Glomerular visceral epithelial cell (primary cell): ENCODE measurements around the gene TBC1D22A.

Experiments
- DNase-seq: peaks from one replicate; pipeline ENCODE4 v3.0.0-alpha.2; 2016; ENCODE audit errors: extremely low spot score

The TBC1D22A gene

DNA sequence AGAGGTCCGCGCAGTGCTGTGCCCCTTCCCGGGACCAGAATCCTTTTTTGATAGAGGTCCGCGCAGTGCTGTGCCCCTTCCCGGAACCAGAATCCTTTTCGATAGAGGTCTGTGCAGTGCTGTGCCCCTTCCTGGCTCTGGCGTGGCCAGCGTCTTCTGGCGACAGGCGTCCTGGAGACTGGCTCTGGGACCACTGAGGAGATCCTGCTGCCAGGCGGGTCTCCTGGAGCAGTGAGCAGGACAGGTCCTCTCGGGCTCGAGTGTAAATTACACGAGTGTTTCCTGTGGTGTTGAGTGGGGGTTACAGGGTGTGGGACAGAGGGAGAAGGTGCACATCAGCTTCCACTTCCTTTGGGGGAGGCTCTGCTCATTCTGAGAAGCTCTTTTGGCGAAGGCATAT is 98.1 kb downstream of the TBC1D22A start:
- no peak for DNase-seq

DNA sequence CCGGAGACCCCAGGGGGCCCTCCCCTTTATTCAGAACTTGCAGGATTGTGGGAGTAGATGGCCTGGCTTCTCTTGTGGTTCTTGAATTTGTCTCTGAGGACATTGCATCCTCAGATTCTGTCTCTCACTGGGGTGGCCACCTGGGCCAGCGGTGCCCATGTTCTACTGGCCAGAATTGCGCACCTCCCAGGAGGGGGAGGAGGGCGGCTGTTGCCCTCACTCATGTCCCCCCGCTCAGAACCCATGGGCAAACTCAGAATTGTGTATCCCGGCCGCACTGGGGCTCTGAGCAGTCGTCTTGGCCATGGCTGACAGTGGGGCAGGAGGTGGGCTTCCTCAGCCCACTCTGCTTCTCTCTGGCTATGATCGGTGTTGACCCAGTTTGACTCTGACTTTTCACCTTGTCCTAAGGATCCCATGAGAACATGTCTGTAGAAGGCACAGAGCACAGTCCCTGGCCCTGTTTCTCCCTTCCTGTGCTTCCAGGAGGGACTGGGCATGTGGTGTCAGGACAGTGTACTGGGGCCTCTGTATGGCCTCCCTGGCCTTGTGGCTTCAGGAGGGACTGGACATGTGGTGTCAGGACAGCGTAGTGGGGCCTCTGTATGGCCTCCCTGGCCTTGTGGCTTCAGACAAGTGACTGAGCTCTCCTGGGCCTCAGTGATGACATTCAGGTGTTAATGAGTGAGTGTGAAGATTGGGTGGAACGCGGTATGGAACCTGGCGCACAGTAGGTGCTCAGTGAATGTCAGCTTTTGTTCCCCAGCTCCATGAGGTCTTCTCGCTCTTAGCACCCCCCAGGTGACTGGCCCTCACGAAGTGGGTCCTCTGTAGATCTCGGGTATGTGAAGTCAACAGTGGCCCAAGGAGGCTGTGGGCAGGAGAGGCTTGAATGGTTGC is 99.3 kb downstream of the TBC1D22A start:
- no peak for DNase-seq

DNA sequence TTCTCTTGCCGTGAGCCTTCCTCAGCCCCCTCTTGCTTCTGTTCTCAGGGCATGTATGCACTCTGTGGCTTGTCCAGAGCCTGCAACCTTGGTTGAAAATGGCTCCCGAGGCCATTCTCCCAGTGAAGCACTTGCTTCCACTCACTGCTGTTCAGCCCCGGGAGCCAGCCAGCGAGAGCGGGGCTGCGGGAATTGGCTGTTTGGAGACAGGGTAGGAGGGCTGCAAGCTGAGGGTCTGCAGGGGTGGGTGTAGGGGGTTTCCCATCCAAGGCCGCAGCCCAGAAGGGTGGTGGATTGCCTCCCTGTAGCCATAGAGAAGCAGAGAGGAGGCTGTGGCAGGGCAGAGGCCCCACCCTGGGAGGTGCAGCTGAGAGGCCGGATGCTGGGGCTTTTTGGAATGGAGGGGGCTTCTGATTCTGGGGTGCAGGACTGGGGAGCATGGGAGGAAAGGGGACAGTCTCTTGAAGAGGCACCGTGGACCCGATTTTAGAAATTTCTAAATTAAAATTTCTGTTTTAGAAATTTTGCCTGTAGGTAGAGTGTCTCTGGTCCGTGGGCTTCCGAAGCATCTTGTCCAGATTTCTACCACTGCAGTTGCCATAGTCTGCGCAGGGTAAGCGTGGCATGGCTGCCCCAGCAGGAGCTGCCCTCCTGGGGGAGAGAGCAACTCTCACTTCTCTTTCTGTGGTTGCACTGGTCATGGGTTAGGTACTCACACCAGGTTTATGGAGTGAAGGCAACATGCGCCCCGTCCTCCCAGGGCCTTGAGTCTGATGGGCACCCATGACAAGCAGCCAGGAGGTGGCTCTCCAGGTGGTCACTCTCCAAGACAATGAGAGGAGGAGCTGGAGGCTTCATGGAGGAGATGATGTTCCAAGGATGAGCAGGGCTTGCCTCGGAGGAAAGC is 100.2 kb downstream of the TBC1D22A start:
- DNase-seq: no peak

DNA sequence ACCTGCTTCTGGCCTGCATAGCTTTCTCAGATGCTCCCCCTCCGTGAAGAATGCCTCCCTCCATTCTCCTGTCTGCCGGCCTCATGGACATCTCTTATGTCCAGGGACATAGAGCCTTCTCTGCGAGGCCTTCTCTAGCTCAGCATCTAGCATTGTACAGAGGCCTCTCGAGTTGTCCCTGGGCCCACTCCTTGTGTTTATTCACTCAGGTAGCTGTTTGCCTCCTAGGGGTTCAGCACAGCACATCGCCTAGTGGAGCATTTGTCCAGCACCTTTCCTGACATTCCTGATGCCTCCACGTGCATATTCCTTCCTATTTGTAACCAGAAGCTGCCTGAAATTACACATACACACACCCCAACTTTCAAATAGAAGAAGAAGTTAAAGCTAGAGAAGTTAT is 101.3 kb downstream of the TBC1D22A start:
- no peak for DNase-seq

DNA sequence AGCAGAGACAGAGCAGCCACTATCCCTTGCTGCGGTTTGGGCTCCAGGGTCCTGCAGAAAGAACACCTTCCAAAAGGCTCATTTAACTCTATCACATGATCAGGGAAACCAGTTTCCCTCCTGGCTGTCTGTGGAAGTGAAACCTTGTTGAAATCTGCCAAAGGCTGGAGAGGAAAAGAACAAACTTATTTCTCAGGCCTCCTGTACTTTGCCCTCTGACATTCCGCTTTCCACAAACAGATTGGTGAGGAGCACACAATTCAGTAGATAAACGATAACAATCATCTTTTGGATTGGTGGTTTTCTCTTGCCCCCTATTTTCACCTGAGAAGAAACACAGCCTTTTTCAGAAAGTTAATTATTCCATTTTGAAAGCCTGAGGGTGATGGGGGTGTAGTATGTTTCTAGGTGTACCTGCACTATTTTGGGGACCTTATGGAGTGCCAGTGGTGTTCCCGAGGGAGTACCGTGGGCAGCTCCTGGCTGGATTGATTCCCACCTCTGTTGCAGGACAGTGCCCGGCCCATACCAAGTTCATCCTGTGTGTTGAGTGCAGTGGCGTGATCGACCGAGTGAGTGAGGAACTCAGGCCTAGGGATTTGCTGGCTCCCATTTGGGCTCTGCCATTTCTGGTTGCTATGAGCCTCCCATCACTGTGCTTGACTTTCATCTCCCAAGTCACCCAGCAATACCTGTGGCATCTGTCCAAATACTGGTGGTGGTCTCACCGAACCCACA is 102.0 kb downstream of the TBC1D22A start:
- no peak for DNase-seq

DNA sequence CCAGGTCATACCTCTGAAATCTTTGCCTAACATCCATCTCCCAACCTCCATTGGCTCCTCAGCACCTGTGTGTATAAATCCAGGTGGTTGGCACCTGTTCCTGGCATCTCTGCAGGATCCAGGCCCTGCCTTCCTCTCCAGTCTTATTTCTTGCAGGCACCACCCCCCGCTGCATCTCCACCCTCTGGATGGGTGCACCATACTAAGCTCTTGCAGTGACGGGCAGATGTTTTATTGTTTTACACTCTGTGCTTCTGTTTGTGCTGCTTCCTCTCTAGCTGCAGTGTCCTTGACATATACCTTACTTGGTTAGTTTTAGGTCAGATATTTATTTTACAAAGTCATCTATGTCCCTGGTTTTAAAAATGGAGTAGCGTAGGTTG is 102.6 kb downstream of the TBC1D22A start:
- DNase-seq: no peak

DNA sequence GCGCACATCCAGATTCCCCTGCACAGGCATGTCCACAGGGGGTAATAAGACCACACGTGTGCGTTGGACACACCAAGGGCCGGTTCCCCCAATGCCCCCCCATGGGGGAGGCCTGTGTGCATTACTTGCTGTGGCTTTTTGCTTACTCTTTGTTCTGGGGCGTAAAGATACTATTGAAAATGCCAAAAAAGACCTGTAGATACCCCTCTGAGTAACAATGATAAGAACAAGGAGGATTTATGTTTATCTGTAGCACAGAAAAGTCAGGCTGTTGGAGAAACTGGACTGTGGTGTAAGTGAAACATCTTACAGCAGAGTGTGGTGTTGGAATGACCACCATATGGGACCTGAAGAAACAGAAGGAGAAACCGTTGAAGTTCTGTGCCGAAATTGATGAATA is 103.2 kb downstream of the TBC1D22A start:
- DNase-seq: no peak

DNA sequence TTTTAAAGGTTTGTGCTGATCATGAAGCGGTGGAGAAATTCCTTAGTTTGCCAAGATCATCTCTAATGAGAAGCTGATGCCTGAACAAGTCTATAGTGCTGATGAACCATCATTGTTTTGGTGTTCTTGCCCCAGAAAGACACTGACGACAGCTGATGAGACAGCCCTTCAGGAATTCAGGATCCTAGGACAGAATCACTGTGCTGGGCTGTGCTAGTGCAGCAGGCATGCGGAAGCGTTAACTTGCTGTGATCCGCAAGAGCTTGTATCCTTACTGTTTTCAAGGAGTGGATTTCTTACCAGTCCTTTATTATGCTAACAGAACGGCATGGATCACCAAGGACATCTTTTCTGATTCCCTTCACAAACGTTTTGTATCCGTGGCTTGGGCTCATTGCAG is 104.1 kb downstream of the TBC1D22A start:
- peak; percentile 65 for DNase-seq

DNA sequence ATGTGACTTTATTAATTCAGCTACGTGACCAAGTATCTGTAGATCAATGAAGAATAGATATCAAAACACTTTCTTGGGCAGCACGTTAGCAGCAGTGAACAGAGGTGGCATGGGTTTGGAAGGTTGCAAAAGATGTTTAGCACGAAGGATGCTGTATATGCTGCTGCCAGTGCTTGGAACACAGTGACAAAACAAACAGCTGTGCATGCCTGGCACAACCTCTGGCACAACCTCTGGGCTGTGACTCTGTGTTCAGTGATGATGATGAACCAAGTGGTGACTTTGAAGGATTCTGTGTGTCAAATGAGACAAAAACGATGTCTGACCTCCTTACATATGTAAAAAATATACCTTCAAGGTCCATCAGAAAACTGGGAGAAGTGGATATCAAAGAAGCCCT is 104.7 kb downstream of the TBC1D22A start:
- no peak for DNase-seq

DNA sequence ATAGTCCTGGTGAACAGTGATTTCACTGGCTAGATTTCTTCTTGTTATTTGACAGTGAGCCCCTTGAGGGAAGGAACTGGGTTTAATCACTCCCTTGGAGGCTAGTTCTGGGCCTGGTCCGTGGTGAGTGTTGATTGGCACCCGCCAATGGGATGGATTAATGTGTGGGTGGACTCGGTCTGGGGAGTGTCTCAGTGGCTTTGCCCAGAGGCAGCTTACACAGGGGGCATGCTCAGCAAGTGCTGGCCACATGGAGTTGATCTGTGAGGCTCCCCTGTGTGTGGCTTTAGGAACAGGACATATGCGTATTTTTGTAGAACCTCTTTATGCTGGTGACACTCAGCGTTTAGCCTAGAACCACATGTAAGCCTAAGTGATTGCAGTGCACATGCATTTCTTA is 106.9 kb downstream of the TBC1D22A start:
- DNase-seq: no peak

DNA sequence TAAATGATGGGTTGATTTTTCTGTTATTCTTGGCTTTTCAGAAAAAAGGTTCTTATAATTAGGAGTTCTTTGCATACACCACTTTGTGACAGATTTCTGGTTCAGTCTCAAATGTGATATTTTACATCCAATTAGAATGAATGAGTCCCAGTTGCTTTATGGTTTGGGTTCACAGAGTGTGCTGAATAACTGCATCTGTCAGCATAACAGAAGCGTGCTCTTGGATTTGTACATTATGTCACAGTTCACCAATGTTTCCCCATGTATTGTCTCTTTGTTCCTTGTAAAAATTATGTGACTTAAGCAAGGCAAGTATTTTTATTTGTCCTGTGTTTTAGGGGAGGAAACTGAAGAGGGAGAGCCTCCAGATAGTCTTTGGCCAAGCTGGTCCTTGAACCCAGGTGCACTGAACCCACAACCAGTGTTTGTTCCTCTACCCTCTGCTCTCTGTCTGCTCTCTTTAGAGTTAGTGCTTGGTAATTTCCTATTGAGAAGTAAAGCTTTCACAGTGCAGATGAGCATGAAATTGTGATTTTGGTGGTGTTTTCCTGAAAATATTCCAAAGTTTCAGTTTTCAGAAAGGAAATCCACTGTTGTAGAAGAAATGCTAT is 107.5 kb downstream of the TBC1D22A start:
- no peak for DNase-seq

DNA sequence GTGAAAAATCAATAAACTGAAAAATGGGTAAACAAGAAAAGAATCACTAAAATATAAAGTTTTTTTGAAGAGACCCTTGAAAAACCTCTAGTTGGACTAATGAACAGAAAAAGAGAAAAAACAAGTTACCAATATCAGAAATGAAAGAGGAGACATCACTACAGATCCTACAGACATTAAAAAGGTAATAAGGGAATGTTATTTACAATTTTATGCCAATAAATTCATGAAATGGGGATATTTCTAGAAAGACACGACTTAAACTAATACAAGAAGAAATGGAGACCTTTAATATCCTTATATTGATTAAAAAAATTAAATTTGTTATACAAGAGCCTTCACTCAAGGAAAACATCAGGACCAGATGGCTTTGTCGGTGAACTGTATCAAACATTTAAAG is 109.4 kb downstream of the TBC1D22A start:
- no peak for DNase-seq

DNA sequence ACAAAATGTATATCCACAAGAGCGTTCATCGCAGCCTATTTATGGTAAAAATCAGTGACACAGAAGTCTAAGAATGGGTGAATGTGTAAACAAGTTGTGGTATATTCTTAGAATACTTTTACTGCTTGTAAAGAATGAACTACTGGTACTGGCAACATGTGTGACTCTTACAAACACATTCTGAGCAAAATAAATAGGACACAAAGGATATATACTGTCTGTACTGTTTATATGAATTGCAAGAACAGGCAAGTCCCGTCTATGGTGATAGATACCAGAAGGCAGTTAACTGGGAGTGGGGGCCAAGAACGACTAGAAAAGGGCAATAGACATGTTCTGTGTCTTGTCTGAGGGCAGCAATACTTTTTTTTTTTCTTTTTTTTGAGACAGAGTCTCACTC is 112.6 kb downstream of the TBC1D22A start:
- DNase-seq: no peak

DNA sequence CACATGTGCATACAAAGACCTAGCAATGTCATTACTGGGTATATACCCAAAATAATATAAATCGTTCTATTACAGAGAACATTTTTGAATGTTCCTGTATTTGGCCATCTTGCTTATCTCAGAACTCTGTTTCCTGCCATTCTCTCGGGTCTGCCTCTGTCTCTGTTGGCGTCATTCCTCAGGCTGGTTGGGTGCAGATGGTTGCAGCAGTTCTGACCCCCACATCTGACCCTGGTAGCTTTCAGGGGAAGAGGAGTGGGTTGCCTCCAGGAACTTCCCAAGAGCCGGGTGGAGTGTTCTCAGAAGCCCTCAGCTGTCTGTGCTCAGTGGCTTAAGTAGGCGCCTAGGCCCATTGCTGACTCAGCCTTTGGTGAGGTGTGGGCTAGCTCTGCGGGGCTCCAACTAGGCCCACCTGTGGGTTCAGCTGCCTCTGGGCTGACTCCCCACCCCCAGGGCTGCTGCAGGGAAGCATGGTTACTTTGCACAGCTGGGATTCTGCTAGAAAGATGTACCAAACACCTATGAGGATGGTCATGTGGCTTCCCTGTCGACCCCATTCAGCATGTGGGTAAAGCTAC is 114.0 kb downstream of the TBC1D22A start:
- no peak for DNase-seq

DNA sequence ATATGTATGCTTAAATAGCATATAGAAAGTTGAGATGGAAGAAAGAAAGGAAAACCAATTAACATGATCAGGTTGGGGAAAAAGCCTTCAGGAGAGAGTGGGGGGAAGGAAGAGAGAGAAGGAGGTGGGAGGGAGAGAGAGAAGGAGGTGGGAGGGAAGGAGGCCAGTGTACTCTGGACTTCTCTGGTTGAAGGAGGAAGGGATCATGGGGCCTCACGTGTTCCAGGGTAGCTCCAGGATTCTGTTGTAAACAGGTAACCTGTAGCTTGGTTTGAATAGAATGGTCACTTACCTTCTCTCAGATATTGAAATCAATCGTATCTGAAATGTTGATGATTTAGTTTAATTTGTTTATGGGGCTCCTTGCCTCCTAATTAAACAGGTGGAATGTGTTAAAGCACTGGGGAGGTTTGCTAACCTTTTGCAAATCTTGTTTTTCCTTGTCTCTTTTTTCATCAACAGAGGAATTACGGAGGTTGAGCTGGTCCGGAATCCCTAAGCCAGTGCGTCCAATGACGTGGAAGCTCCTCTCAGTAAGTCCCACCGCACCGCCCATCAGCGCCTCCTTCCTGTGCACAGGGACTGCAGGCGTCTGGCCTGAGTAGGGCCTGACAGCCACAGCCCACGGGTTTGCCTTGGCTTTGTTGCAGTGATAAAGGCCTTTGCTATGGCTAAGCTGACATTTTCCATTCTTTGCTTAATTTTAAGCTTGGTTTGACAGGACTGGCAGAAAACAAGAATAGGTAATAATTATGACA is 115.9 kb downstream of the TBC1D22A start:
- DNase-seq: no peak

DNA sequence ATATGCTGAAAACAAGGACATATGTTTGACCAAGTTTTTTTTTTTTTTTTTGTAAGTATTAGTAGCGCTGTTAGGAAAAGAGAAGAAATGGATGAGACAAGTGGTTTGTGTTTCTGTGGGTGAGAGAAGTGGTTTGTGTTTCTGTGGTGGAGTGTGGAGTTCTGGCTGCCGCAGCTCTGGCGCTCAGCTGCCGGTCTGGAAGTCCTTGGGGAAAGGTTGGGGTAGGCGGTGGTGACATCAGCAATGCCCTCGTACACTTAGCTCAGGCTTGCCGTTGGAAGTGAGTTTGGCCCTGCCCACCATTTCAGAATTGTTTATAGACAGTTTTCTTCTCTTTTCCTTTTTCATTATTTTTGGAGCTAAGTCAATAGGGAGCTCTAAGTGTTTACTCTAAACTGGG is 116.6 kb downstream of the TBC1D22A start:
- no peak for DNase-seq

DNA sequence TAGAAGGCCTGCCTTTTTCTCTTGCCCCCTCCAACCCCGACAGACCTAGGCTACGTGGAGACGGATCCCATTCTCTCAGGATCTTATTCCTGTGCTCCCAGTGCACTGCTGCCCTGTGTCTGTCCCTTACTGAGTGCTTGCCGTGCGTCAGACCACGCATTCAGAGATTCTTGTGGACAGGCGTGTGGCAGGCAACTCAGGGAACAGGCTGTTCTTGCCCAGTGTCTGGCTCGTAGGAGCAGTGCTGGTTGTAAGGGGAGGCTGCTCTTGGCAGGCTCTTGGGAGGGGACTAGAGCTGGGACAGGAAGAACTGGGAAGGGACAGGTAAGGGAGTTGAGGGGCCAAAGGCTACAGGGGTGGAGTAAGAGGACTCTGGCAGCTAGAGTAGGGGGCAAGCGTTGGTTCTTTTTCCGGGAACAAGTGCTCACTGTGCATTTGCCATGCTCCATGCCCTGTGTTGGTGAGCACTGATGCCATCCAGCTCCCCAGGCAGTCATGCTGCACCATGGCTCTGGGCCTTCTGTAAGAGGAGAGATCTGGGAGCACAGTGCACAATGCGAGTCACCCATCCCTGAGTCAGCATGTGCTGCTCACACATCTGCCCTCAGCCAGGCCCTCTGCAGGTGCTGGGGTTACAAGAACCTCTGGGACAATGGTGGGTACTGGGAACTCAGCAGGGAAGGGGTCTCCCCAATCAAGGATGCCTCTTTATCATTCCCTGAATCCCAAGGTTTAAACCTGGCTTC is 119.1 kb downstream of the TBC1D22A start:
- DNase-seq: peak; percentile 36

DNA sequence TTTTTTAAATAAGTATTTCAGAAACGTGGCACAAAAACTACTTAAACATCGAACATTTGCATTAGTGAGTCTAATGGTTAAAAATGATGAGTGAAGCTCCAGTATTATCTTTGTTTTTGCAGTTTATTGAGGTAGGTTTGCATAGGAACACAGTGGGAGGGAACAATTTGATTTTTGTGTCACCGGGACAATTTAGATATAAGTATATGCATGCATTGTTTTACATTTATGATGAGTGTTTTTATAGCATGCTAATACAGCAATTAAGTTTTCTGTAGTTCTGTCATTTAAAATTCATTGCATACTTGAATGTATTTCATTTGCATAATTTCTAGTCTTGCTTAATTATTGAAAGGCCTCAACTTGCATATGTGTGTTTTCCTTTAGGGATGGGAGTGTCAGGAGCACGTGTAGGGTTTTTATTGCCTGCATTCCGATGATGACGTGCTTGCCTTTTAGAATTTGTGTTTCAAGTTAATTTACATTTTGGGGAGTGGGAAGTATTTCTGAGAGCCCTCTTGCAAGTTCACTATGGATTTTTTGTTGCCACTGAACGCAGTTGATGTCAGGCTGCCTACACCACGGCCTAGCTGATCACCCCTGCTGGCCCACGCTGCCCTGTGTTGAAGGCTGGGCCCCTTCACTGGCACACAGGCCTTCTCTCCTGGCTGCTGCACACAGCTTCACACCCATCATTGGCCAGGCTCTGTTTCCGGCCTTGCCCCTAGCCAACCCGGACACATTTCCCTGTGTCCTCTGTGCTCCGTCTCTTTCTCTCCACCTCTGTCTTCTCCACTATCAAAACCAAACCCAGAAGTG is 120.9 kb downstream of the TBC1D22A start:
- no peak for DNase-seq

DNA sequence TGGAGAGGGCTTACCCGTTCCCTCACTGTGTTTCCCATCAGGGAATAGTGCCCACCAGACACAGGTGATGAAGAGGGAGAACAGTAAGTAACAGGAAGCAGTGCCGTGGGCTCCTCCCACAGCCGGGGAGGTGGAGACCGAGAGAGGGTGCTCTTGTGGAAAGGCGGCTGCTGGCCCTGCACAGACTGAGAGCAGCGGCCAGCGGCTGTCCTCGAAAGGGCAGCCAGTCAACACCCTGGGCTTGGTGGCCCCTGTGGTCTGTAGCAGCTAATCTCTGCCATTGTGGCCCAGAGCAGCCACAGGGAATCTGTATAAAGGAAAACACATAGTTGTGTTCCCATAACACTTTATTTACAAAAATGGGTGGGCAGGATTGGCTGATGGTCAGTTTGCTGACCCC is 121.9 kb downstream of the TBC1D22A start:
- no peak for DNase-seq
